Activated CD8-positive, alpha-beta memory T cell treated with anti-CD3 and anti-CD28 coated beads, Interleukin-2, amount 50 U/mL, for 24 hours (primary cell): ENCODE measurements around the gene EXOC3L4.
"Not testable (repeated sequence)": the region's sequence is repeated elsewhere in the genome, so short reads cannot be mapped to it uniquely, and the experiment has no call there.

Source experiments
- DNase-seq: peaks from one replicate; pipeline ENCODE4 v3.0.0-alpha.2; 2020; ENCODE audit errors: extremely low read depth

The EXOC3L4 gene

GRCh38 chr14:103094406-103095209, at the start of gene EXOC3L4:
Gene EXOC3L4 (plus strand): TSS chr14:103094725. CDS start chr14:103100220, 5,495 bp downstream.
- DNase-seq, result no peak

- DNase-seq, result no peak
These were observed 49.1 kb upstream of the EXOC3L4 start for GRCh38 chr14:103045371-103045869.

- not testable (repeated sequence) for DNase-seq
These were observed 47.1 kb upstream of the EXOC3L4 start for GRCh38 chr14:103047453-103047852.

DNA sequence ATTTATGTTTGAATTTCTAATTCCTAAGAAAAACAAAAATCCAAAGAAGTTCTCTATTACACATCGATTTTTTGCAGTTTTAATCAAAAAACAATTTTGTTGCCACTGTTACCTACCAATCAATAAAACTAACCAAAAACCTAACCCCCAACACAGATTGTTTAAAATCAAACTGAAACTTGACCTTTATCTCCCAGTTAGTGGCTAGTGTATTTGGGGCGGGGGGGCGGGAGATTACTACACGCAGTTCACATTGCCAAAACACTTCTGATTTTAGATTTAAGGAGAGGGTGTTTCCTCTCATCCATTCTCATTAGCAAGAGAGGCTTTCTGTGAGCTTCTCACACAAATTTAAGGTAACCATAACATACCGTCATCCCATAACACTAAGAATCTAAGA, 43.6 kb upstream of the EXOC3L4 start:
- no peak for DNase-seq

- no peak for DNase-seq
These were observed 42.1 kb upstream of the EXOC3L4 start for GRCh38 chr14:103052407-103052806.

- no peak for DNase-seq
These were observed 38.8 kb upstream of the EXOC3L4 start for GRCh38 chr14:103055695-103056094.

GRCh38 chr14:103056322-103057027, 38.0 kb upstream of the EXOC3L4 start:
- no peak for DNase-seq

DNA sequence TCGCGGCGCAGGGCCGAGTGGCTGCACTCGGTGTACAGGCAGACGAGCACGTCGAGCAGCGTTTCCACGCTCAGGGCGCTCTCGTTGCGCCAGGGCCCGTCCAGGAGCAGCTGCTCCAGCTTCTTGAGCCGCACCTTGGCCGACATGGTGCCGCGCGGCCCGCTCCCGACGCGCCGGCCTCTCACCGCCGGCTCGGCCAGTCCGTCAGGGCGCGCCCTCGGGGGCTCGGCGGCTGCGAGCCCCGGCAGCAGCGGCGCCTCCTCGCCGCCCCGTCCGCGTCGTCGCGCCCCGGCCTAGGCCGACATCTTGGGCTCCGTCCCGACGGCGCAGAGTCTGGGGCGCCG, 37.5 kb upstream of the EXOC3L4 start:
- no peak for DNase-seq

DNA sequence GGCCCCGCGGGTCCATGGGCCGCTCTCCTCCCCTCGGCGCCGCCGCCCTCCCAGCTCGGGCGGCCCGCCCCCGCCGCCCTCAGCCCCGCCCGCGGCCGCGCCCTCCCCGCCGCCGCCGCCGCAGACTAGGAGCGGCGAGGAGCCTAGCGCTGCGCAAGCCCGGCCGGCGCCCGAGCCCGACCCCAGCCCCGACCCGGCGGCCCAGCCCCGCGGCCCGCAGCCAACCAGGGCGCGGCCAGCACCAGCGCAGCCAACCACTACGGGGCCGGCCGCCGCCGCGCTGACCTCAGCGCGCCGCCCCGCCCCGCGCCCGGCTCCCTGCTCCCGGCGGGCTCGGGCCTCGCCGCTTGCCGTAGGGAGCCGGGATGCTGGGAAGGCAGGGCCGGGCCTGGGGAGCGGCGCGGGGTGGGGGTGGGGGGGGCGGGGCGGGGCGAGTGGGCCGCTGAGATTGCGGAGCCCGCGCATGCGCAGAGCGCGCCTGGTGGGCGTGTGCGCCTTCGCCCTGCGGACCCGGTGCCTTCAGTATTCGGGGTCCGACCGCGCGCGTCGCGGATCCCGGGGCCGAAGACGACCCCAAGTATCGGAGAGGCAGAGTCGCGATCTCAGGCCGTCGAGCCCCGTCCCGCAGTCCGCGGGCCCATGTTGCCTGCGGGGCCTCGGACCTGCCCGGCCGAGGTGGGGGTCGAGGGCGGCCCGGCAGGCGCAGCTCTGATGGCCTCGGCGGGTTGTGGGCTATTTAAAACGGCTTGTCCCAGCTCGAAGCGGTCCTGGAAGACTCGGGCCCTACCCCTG, 37.0 kb upstream of the EXOC3L4 start, which contains the start of gene CDC42BPB:
TSS of gene CDC42BPB (minus strand) at position 178 of the 792 bp plus-strand sequence. CDS start 376 bp downstream, outside the sequence.
- no peak for DNase-seq

GRCh38 chr14:103058164-103059055, 36.1 kb upstream of the EXOC3L4 start:
- no peak for DNase-seq

GRCh38 chr14:103059556-103059955, 35.0 kb upstream of the EXOC3L4 start:
- no peak for DNase-seq

DNA sequence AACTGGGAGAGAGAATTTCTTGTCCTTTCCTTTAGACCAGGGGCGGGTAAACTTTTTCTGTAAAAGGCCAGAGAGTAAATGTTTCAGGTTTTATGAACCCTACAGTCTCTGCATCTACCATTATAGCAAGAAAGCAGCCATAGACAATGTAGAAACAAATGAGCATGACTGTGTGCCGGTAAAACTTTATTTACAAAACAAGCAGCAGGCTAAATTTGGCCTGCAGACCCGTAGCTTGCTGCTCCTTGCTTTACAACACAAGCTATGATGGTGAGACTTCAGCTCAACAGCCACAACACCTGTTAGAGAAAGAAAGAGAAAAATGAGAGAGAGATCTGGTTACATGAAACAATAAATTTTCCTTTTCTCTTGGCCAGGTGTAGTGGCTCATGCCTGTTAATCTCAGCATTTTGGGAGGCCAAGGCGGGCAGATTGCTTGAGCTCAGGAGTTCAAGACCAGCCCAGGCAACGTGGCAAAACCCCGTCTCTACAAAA, 33.0 kb upstream of the EXOC3L4 start:
- DNase-seq, result no peak

- no peak for DNase-seq
These were observed 30.1 kb upstream of the EXOC3L4 start for GRCh38 chr14:103064436-103064835.

DNA sequence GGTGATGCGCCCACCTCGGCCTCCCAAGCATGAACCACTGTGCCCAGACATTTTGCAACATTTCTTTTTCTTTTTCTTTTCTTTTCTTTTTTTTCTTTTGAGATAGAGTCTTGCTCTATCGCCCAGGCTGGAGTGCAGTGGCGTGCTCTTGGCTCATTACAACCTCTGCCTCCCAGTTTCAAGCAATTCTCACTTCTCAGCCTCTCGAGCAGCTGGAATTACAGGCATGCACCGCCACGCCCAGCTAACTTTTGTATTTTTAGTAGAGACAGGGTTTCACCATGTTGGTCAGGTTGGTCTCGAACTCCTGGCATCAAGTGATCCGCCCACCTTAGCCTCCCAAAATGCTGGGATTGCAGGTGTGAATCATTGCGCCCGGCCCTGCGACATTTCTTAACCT, 29.5 kb upstream of the EXOC3L4 start:
- no peak for DNase-seq

GRCh38 chr14:103065861-103066260, 28.7 kb upstream of the EXOC3L4 start:
- no peak for DNase-seq

DNA sequence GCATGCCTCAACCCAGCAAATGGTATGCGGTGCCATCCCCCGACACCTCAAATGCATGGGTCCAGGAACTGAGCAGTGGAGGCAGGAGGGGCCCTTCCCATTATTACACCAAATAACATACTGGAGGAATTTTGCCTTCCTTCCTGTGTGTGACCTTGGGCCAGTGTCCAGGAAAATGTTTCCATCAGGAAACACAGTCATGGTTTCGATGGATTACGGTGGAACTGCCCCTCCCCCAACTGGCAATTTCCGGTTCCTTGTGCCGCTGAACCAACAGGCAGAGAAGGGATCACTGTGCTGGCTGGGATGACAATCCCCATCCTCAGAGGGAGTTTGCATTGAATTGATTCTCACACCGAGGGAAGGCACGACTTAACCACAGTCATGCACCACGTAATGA, 28.1 kb upstream of the EXOC3L4 start:
- DNase-seq, result no peak

GRCh38 chr14:103067231-103067954, 27.1 kb upstream of the EXOC3L4 start:
- no peak for DNase-seq

- no peak for DNase-seq
These were observed 26.0 kb upstream of the EXOC3L4 start for GRCh38 chr14:103068351-103069073.

GRCh38 chr14:103070263-103070885, 24.2 kb upstream of the EXOC3L4 start:
- DNase-seq, result no peak
